ENCODE data around the gene DMRTB1. TPM values are rescaled to one million over a fixed set of nuclear protein-coding genes. Genes with fewer than 3 reads are reported as not detected.

The DMRTB1 gene
- total and polyA plus RNA-seq, 7 donors: not detected

- TF ChIP-seq CTCF (IDR thresholded peaks at IDR 0.05): no peak
- DNase-seq: no peak
- Histone ChIP-seq H3K4me3 (no peak overlapping the region), H3K9me3 (no peaks in the 10 kb centered on the region), H3K27ac (no peak overlapping the region), H3K4me1 (no peaks in the 10 kb centered on the region), H3K36me3 (ENCODE audit: insufficient read depth in 1 of 2, low read depth in 1 of 2) (no peaks in the 10 kb centered on the region), H3K27me3 (ENCODE audit: insufficient read depth in 3 of 3, low read length in 2 of 3) (peaks cover 0 to 33% (median 0%) of the 10 kb centered on the region in 3 donors)
- no peak for ATAC-seq
- 85 to 97% (median 93%) methylated on average over 1 of the region's 1 CpG for WGBS, 3 donors
- intact Hi-C loops (cut with DNase I): no loop called here
Observed at GRCh38 chr1:53421208-53421607, 38.0 kb upstream of the DMRTB1 start.

GRCh38 chr1:53430261-53430660 lies 28.9 kb upstream of the DMRTB1 start:
- no peak for DNase-seq
- H3K4me3 ChIP-seq: no peak overlapping the region
- intact Hi-C loops (cut with DNase I): no loop called here
- no peak for TF ChIP-seq CTCF (IDR thresholded peaks at IDR 0.05)
- H3K27ac ChIP-seq: no peak overlapping the region
- H3K36me3 ChIP-seq (ENCODE audit: insufficient read depth in 1 of 2, low read depth in 1 of 2): no peaks in the 10 kb centered on the region
- no peaks in the 10 kb centered on the region for H3K4me1 ChIP-seq
- ATAC-seq: no peak
- H3K9me3 ChIP-seq: no peaks in the 10 kb centered on the region
- WGBS, 3 donors: 36 to 42% (median 37%) methylated on average over 5 of the region's 5 CpGs
- H3K27me3 ChIP-seq (ENCODE audit: insufficient read depth in 3 of 3, low read length in 2 of 3): peaks cover 0 to 4% (median 0%) of the 10 kb centered on the region in 3 donors

GRCh38 chr1:53430779-53431178 lies 28.4 kb upstream of the DMRTB1 start:
- no peak overlapping the region for H3K27ac ChIP-seq
- DNase-seq: no peak
- no peak for ATAC-seq
- TF ChIP-seq CTCF (IDR thresholded peaks at IDR 0.05): no peak
- H3K4me1 ChIP-seq: no peaks in the 10 kb centered on the region
- H3K36me3 ChIP-seq (ENCODE audit: insufficient read depth in 1 of 2, low read depth in 1 of 2): no peaks in the 10 kb centered on the region
- H3K27me3 ChIP-seq (ENCODE audit: insufficient read depth in 3 of 3, low read length in 2 of 3): peaks cover 0 to 4% (median 0%) of the 10 kb centered on the region in 3 donors
- H3K4me3 ChIP-seq: no peak overlapping the region
- intact Hi-C loops (cut with DNase I): no loop called here
- no peaks in the 10 kb centered on the region for H3K9me3 ChIP-seq

- no peak overlapping the region for H3K27ac ChIP-seq
- no peaks in the 10 kb centered on the region for H3K36me3 ChIP-seq (ENCODE audit: insufficient read depth in 1 of 2, low read depth in 1 of 2)
- intact Hi-C loops (cut with DNase I): no loop called here
- 64 to 72% (median 71%) methylated on average over 4 of the region's 4 CpGs for WGBS, 3 donors
- DNase-seq: no peak
- no peak for ATAC-seq
- H3K4me3 ChIP-seq: no peak overlapping the region
- H3K27me3 ChIP-seq (ENCODE audit: insufficient read depth in 3 of 3, low read length in 2 of 3): peaks cover 0 to 4% (median 0%) of the 10 kb centered on the region in 3 donors
- H3K9me3 ChIP-seq: no peaks in the 10 kb centered on the region
- no peaks in the 10 kb centered on the region for H3K4me1 ChIP-seq
- TF ChIP-seq CTCF (IDR thresholded peaks at IDR 0.05): no peak
Observed at GRCh38 chr1:53431244-53431643, 28.0 kb upstream of the DMRTB1 start.

- no peak for ATAC-seq
- TF ChIP-seq CTCF (IDR thresholded peaks at IDR 0.05): no peak
Observed at GRCh38 chr1:53431805-53432565, 27.2 kb upstream of the DMRTB1 start.

More at GRCh38 chr1:53431805-53432565, 27.2 kb upstream of the DMRTB1 start:
- Histone ChIP-seq H3K27me3 (ENCODE audit: insufficient read depth in 3 of 3, low read length in 2 of 3) (peaks cover 0 to 6% (median 0%) of the 10 kb centered on the region in 3 donors), H3K36me3 (ENCODE audit: insufficient read depth in 1 of 2, low read depth in 1 of 2) (no peaks in the 10 kb centered on the region), H3K27ac (no peak overlapping the region), H3K9me3 (no peaks in the 10 kb centered on the region), H3K4me3 (no peak overlapping the region), H3K4me1 (no peaks in the 10 kb centered on the region)
- 40 to 50% (median 43%) methylated on average over 5 of the region's 5 CpGs for WGBS, 3 donors
- intact Hi-C loops (cut with DNase I): no loop called here
- no peak for DNase-seq
